Type B pancreatic cell (in vitro differentiated cells): ENCODE data around the gene FRMD6. TPM values are rescaled to one million over a fixed set of nuclear protein-coding genes. Genes with fewer than 3 reads are reported as not detected.

Experiments used
- total RNA-seq: library from RNA; stranded (reverse); gene quantifications from 2 replicates; pipeline ENCODE4 v1.2.1, GENCODE V29; 2021; ENCODE audit warnings: low replicate concordance

The FRMD6 gene
- total RNA-seq, 1 donor from 2014 or later, result 71.3 TPM

Other genes starting within 250 kb of the FRMD6 start
- 8.7 and 45.3 TPM in 2 replicates for gene GNG2, start 208.7 kb downstream of the FRMD6 start, total RNA-seq